Measurements from ENCODE around the gene C19orf53.

C19orf53 gene

DNA sequence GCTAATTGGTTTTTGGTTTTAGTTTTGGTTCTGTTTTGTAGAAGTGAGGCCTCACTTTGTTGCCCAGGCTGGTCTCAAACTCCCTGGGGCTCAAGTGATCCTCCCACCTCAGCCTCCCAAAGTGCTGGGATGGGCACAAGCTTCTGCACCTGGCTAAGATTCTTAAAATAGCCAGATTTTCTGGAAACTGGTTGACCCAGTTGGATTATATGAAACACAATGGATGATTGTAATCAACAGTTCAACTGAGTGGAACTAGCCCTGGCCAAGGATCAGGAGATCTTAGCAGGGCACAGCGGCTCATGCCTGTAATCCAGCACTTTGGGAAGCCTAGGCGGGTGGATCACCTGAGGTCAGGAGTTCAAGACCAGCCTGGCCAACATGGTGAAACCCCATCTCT lies 39.5 kb upstream of the C19orf53 start:
- no peak for ATAC-seq (ENCODE audit: insufficient read depth, low read depth)
- Histone ChIP-seq H3K27me3 (ENCODE audit: insufficient read depth, low read length, poor library complexity) (no peaks in the 10 kb centered on the region), H3K9me3 (ENCODE audit: insufficient read depth, low read length, severe bottlenecking) (no peaks in the 10 kb centered on the region), H4K20me1 (ENCODE audit: insufficient read depth, low read length) (no peaks in the 10 kb centered on the region), H3K4me1 (ENCODE audit: insufficient read depth, low read length) (peaks cover 17% of the 10 kb centered on the region), H3K27ac (ENCODE audit: low read length) (no peak overlapping the region), H3K4me2 (ENCODE audit: insufficient read depth, low read length) (no peak overlapping the region), H3K79me2 (ENCODE audit: insufficient read depth, low read length) (no peaks in the 10 kb centered on the region), H3K4me3 (ENCODE audit: low read depth in 1 of 2, low read length in 2 of 2) (no peak overlapping the region), H3K9ac (ENCODE audit: low read depth, low read length) (no peak overlapping the region), H2AFZ (ENCODE audit: low read depth, low read length) (no peak overlapping the region), H3K36me3 (ENCODE audit: insufficient read depth, low read length) (no peaks in the 10 kb centered on the region)
- TF ChIP-seq, protein P1, sequence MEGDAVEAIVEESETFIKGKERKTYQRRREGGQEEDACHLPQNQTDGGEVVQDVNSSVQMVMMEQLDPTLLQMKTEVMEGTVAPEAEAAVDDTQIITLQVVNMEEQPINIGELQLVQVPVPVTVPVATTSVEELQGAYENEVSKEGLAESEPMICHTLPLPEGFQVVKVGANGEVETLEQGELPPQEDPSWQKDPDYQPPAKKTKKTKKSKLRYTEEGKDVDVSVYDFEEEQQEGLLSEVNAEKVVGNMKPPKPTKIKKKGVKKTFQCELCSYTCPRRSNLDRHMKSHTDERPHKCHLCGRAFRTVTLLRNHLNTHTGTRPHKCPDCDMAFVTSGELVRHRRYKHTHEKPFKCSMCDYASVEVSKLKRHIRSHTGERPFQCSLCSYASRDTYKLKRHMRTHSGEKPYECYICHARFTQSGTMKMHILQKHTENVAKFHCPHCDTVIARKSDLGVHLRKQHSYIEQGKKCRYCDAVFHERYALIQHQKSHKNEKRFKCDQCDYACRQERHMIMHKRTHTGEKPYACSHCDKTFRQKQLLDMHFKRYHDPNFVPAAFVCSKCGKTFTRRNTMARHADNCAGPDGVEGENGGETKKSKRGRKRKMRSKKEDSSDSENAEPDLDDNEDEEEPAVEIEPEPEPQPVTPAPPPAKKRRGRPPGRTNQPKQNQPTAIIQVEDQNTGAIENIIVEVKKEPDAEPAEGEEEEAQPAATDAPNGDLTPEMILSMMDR (IDR thresholded peaks at IDR 0.05; ENCODE audit: borderline replicate concordance, extremely low read depth, low read length, poor library complexity, severe bottlenecking): no peak
- TF ChIP-seq EZH2 (IDR thresholded peaks at IDR 0.05; ENCODE audit: borderline replicate concordance, low read depth, low read length, severe bottlenecking): no peak
- no peak for DNase-seq

DNA sequence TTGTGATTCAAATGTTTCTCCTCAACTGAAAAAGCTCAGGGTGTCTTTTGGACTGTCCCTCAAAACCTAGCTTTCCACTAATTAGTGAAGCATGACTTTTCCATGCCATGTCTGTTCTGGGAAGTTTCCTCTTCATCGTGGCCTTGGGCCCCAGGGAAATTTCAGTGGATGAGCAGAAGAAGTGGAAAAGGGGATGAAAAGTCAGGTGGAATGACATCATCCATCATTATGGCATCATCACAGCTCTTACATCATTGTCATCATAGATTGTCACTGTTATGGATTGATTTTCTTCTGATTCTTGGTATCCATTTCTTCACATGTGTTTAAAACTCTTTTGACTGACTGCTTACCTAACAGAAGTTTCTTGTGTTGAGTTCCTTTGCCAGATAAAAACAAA lies 36.2 kb upstream of the C19orf53 start:
- Histone ChIP-seq H3K36me3 (ENCODE audit: insufficient read depth, low read length) (no peaks in the 10 kb centered on the region), H3K9ac (ENCODE audit: low read depth, low read length) (no peak overlapping the region), H3K27me3 (ENCODE audit: insufficient read depth, low read length, poor library complexity) (no peaks in the 10 kb centered on the region), H3K4me3 (ENCODE audit: low read depth in 1 of 2, low read length in 2 of 2) (no peak overlapping the region), H3K79me2 (ENCODE audit: insufficient read depth, low read length) (no peaks in the 10 kb centered on the region), H4K20me1 (ENCODE audit: insufficient read depth, low read length) (no peaks in the 10 kb centered on the region), H3K4me1 (ENCODE audit: insufficient read depth, low read length) (no peaks in the 10 kb centered on the region), H2AFZ (ENCODE audit: low read depth, low read length) (no peak overlapping the region), H3K4me2 (ENCODE audit: insufficient read depth, low read length) (no peak overlapping the region), H3K27ac (ENCODE audit: low read length) (no peak overlapping the region), H3K9me3 (ENCODE audit: insufficient read depth, low read length, severe bottlenecking) (no peaks in the 10 kb centered on the region)
- ATAC-seq (ENCODE audit: insufficient read depth, low read depth): no peak
- no peak for TF ChIP-seq EZH2 (IDR thresholded peaks at IDR 0.05; ENCODE audit: borderline replicate concordance, low read depth, low read length, severe bottlenecking)
- TF ChIP-seq, protein P1 (IDR thresholded peaks at IDR 0.05; ENCODE audit: borderline replicate concordance, extremely low read depth, low read length, poor library complexity, severe bottlenecking): no peak
- DNase-seq: no peak

DNA sequence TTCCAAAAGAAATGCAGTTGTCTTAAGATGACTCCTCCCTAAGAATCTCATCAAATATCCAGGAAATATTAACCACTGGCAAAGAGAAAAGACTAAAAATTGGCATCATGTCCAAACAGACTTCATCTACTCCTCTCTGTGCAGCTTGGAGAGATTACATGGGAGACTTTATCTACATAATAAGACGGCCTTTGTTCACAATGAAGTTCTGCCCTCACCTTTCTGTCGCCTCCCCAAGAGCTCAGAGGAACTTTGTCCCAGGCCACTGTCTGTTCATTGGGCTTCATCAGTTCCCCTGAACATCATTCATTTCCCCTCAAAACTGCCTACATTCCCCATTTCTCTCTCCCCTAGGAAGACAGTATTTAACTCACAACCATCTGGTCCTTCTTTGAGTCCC lies 32.4 kb upstream of the C19orf53 start:
- peaks cover 6% of the 10 kb centered on the region for H3K4me1 ChIP-seq (ENCODE audit: insufficient read depth, low read length)
- H3K9ac ChIP-seq (ENCODE audit: low read depth, low read length): no peak overlapping the region
- no peaks in the 10 kb centered on the region for H3K36me3 ChIP-seq (ENCODE audit: insufficient read depth, low read length)
- ATAC-seq (ENCODE audit: insufficient read depth, low read depth) (no peak), DNase-seq (no peak)
- no peaks in the 10 kb centered on the region for H3K9me3 ChIP-seq (ENCODE audit: insufficient read depth, low read length, severe bottlenecking)
- H3K79me2 ChIP-seq (ENCODE audit: insufficient read depth, low read length): no peaks in the 10 kb centered on the region
- H2AFZ ChIP-seq (ENCODE audit: low read depth, low read length): no peak overlapping the region
- H3K27me3 ChIP-seq (ENCODE audit: insufficient read depth, low read length, poor library complexity): no peaks in the 10 kb centered on the region
- no peak for TF ChIP-seq EZH2 (IDR thresholded peaks at IDR 0.05; ENCODE audit: borderline replicate concordance, low read depth, low read length, severe bottlenecking)
- TF ChIP-seq, protein P1 (IDR thresholded peaks at IDR 0.05; ENCODE audit: borderline replicate concordance, extremely low read depth, low read length, poor library complexity, severe bottlenecking): no peak
- H3K4me2 ChIP-seq (ENCODE audit: insufficient read depth, low read length): no peak overlapping the region
- no peak overlapping the region for H3K27ac ChIP-seq (ENCODE audit: low read length)
- H3K4me3 ChIP-seq (ENCODE audit: low read depth in 1 of 2, low read length in 2 of 2): no peak overlapping the region
- no peaks in the 10 kb centered on the region for H4K20me1 ChIP-seq (ENCODE audit: insufficient read depth, low read length)

DNA sequence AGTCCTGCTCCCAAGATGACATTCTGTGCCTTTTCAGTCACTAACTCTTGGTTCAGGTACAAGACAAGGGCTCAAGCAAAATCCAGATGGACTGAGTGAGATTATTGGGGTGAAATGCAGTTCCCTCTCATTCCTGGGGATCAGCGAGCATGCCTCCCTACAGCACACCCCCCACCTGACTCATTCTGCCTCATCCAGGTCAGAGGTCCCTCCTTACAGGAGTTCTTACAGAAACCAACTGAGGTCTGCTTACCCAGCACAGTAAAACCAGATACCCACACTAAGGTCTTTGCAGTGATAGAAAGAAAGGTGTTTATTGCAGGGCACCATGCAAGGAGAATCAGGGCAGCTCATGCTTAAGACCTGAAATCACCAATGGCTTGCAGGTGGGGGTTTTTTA lies 31.5 kb upstream of the C19orf53 start:
- Histone ChIP-seq H3K4me2 (ENCODE audit: insufficient read depth, low read length) (no peak overlapping the region), H2AFZ (ENCODE audit: low read depth, low read length) (no peak overlapping the region), H3K27me3 (ENCODE audit: insufficient read depth, low read length, poor library complexity) (no peaks in the 10 kb centered on the region), H3K9me3 (ENCODE audit: insufficient read depth, low read length, severe bottlenecking) (no peaks in the 10 kb centered on the region), H3K79me2 (ENCODE audit: insufficient read depth, low read length) (0 out of 2 replicates have a peak, but pooled peaks cover 4% of the 10 kb centered on the region), H3K4me3 (ENCODE audit: low read depth in 1 of 2, low read length in 2 of 2) (no peak overlapping the region), H4K20me1 (ENCODE audit: insufficient read depth, low read length) (no peaks in the 10 kb centered on the region), H3K4me1 (ENCODE audit: insufficient read depth, low read length) (peaks cover 12% of the 10 kb centered on the region), H3K9ac (ENCODE audit: low read depth, low read length) (no peak overlapping the region), H3K27ac (ENCODE audit: low read length) (no peak overlapping the region), H3K36me3 (ENCODE audit: insufficient read depth, low read length) (no peaks in the 10 kb centered on the region)
- no peak for DNase-seq
- TF ChIP-seq EZH2 (IDR thresholded peaks at IDR 0.05; ENCODE audit: borderline replicate concordance, low read depth, low read length, severe bottlenecking): no peak
- TF ChIP-seq, protein P1 (IDR thresholded peaks at IDR 0.05; ENCODE audit: borderline replicate concordance, extremely low read depth, low read length, poor library complexity, severe bottlenecking): no peak
- ATAC-seq (ENCODE audit: insufficient read depth, low read depth): no peak

Measured in DND-41 (cell line).